NCI-H69 (cell line): Measurements from ENCODE around the gene RPS18.
"Not testable (repeated sequence)": the region's sequence is repeated elsewhere in the genome, so short reads cannot be mapped to it uniquely, and the experiment has no call there.

Source experiments
- DNase-seq: peaks from one replicate; lab custom pipeline; 2025; lab: John Stamatoyannopoulos, UW

Gene RPS18

GRCh38 chr6:33271468-33272274 lies at the start of gene RPS18, which contains the start of gene VPS52:
TSS of gene RPS18 (plus strand) at chr6:33272075. CDS start at chr6:33272120, 45 bp downstream.
TSS of gene VPS52 (minus strand) at chr6:33271876. CDS start at chr6:33271675, 201 bp downstream.
- peak; percentile 99 for DNase-seq

DNA sequence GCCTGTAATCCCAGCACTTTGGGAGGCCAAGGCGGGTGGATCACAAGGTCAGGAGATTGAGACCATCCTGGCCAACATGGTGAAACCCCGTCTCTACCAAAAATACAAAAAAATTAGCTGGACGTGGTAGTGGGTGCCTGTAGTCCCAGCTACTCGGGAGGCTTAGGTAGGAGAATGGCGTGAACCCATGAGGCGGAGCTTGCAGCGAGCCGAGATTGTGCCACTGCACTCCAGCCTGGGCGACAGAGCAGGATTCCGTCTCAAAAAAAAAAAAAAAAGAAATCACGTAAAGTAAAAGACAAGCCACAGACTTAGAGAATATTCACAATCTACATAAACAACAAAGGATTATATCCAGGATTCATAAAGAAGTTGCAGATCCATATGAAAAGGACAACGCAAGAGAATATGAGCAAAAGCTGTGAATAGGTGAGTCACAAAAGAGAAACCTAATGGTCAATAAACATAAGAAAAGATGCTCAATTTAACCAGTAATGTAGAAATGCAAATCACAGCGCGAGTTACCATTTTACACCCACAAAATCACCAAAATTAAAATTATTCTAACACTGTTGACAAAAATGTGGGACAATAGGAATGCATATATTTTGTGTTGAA lies 45.3 kb upstream of the RPS18 start:
- DNase-seq, result not testable (repeated sequence)

DNA sequence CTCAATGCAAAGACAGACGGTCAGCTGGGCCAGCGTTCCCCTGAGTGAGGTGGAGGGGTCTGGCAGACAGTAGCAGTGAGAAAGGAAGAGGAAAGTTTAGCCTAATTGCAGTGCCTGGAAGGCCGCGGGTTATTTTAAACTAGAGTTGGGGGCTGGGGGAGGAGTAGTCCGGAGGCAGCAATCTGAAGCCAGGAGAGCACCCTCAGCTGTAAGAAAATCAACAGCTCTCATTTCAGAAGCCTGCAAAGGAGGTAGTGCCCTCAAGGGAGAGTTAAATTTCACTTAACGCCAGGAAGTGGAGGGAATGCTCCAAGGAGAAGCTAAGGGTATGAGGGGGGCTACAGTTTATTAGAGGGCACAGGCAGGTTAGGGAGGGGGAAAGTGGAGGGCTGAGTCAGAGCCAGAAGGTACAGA lies 36.6 kb upstream of the RPS18 start:
- DNase-seq, result peak; percentile 64

DNA sequence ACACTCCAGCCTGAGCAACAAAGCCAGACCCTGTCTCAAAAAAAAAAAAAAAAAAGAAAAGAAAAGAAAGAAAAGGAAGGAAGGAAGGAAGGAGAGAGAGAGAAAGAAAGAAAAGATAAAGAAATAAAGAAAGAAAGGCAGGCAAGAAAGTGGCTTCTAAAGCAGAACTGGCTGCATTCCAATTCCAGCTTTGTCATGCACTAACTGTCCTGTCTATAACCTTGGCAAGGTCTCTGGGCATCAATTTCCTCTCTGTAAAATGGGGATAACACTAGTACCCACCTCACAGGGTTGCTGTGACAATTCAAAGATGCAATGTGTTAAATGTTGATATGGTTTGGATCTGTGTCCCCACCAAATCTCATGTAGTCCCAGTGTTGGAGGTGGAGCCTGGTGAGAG lies 35.5 kb upstream of the RPS18 start:
- DNase-seq, result no peak

- DNase-seq, result no peak
Observed at GRCh38 chr6:33236852-33237251, 35.0 kb upstream of the RPS18 start.

- DNase-seq, result no peak
Observed at GRCh38 chr6:33237741-33238140, 34.1 kb upstream of the RPS18 start.

DNA sequence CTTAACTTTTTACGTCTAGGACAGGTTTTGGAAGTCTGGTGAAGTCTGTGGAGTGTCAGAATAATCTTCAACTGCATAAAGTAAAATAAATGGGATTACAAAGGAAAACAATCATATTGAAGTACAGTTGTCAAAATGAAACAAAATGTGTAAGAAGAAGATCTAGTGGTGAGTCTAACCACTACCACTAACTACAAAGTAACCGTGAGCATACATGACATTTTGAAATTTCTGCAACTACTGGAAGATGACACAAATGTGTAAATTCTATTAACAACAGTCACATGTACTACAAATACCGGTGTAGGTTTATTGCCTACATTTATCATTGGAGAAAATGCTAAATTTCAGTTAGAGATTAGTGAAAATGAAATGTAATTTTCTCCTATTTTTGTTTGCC lies 29.9 kb upstream of the RPS18 start:
- DNase-seq, result no peak

DNA sequence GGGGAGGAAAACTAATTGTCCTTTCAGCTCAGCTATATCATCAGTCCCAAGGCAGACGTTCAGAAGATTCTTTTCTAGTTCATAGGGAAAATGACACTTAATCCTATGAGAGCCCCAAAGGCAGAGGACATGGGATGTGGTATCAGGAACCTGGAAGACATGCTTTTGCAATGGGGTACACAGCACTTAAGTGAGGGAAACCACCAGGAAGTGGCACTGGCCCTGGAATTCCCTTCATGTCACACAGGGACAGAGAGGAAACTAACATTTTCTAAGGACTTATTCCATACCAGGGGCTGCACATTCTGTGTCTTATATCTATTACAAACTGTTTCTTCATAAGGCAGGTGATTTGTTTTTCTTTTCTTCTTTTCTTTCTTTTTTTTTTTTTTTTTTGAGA lies 28.4 kb upstream of the RPS18 start:
- no peak for DNase-seq

GRCh38 chr6:33247977-33248642 lies 23.8 kb upstream of the RPS18 start:
- peak; percentile 90 for DNase-seq

- DNase-seq, result peak; percentile 76
Observed at GRCh38 chr6:33248643-33248931, 23.3 kb upstream of the RPS18 start.

GRCh38 chr6:33248932-33249731 lies 22.7 kb upstream of the RPS18 start:
- DNase-seq, result peak; percentile 100

DNA sequence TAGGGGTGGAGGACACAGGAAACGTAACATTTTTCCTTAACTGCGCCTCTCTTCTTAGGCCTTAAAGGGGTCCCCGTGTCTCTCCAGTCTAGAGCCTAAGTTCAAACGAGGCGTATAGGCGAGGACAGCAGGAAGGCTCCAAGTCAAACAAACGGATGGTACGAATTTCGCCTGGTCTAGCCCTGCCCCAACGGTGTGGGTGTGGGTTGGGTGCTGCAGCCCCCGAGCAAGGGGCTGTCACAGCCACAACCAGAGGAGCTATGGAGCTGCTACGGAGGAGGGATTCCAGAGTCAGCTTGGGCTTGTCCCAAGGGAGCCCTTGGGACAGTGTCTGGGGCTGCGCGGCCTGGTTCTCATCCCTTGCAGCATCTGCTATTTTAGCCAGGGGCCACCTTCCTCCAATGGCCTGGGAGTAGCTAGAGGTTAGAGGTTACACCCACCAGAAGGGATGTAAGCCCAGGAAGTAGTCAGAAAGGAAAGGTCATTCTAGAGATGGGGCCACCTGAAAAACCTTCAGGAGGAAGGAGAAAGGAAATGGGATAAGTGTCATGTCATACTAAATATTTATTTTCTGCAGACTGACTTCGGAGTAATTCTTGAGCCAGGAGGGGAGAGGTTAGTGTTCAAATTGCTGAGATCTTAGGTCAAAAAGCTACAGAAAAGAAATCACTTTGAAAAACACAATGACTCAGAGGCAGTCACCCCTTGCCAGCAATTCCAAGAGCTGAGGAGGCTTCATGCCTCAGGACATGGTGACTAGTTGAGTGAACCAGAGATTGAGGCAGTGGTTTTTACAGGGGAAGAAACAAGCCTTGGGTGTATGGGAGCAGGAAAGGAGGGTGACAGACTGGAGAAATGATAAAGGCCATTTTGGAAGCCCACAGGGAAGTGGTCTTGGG lies 21.9 kb upstream of the RPS18 start:
- DNase-seq, result no peak

- DNase-seq, result no peak
Observed at GRCh38 chr6:33250731-33251130, 21.1 kb upstream of the RPS18 start.

DNA sequence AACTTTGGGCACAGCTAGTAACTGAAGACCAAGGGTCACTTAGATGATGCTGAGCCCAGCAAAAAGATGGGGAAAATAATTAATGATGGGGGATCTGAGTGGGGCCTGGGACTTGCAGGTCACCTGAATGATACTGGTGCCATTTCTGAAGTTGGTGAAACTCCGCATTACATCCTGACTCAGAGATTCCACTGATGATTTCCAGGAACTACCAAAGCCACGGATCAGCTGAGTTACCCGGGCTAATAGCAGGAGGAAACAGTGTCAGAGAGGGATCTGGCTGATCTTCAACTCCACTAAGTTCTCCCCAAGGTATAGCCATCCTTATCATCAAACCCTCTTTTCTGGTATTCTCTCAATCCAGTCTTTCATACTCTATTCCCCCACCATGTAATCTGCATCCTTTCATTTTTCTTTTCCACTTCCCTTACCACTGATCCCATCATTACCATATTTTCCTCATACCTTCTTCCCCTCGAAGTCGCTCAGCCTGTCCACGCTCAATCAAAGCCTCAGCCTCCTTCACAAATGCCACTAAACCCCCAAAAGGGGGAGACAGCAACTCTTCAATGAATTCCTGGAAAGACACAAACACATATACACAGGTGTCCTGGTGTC lies 20.4 kb upstream of the RPS18 start:
- no peak for DNase-seq

GRCh38 chr6:33252759-33253158 lies 19.1 kb upstream of the RPS18 start:
- no peak for DNase-seq

DNA sequence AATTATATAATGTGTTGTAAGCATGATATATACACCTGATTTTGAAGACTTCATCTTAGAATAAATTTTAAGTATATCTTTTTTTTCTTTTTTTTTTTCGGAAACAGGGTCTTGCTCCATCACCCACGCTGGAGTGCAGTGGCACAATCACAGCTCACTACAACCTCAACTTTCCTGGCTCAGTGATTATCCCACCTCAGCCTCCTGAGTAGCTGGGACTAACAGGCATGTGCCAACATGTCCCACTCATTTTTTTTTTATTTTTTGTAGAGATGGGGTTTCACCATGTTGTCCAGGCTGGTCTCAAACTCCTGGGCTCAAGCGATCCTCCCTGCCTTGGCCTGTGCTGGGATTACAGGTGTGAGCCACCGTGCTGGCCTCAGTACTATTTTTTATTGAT lies 17.3 kb upstream of the RPS18 start:
- DNase-seq, result no peak

- no peak for DNase-seq
Observed at GRCh38 chr6:33259032-33259431, 12.8 kb upstream of the RPS18 start.

DNA sequence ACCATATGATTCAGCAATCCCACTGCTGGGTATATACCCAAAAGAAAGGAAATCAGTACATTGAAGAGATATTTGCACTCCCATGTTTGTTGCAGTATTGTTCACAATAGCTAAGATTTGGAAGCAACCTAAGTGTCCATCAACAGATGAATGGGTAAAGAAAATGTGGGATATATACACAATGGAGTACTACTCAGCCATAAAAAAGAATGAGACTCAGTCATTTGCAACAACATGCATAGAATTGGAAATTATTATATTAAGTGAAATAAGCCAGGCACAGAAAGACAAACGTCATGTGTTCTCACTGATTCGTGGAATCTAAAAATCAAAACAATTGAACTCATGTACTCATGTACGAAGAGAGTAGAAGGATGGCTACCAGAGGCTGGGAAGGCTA lies 9.4 kb upstream of the RPS18 start:
- not testable (repeated sequence) for DNase-seq

DNA sequence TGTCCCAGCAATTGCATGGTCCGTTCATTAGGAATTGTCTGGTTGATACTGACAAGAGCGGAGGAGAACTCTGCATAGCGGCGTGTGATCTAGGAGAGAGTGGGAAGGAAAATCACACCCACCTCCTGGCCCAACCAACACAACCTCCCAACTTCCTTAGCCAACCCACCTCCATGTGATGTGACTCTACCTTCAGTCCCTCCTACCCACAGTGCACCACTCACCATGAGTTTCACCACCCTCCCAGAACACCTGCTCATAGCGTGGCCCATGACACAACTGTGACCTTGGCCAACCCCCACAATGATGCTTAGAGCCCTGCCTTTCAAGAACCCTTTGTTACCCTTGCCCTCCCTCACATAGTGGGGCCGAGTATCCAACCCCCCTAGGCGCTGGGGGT lies 7.9 kb upstream of the RPS18 start:
- DNase-seq, result no peak

GRCh38 chr6:33271117-33271467 lies 783 bp upstream of the RPS18 start:
- peak; percentile 61 for DNase-seq
